ENCODE data around the gene RPS5. TPM values are rescaled to one million over a fixed set of nuclear protein-coding genes. Genes with fewer than 3 reads are reported as not detected.
"Not testable (repeated sequence)": the region's sequence is repeated elsewhere in the genome, so short reads cannot be mapped to it uniquely, and the experiment has no call there.

The RPS5 gene
- polyA plus RNA-seq, 4 donors, result 863 to 1,751 (median 1,458) TPM

GRCh38 chr19:58348080-58348479 lies 39.0 kb upstream of the RPS5 start:
- 15 to 26% (median 25%) methylated on average over 12 of the region's 12 CpGs for WGBS, 3 donors
- not testable (repeated sequence) for DNase-seq; H3K4me1 ChIP-seq (ENCODE audit: control insufficient read depth in 3 of 3, insufficient read depth in 2 of 3, low read depth in 1 of 3, low read length in 2 of 3); H3K27ac ChIP-seq (ENCODE audit: low read depth in 1 of 3, low read length in 2 of 3); H3K36me3 ChIP-seq (ENCODE audit: control insufficient read depth in 3 of 3, insufficient read depth in 2 of 3, low read depth in 1 of 3, low read length in 3 of 3); FAIRE-seq; H3K9me3 ChIP-seq (ENCODE audit: control insufficient read depth in 2 of 2, insufficient read depth in 1 of 2, low read depth in 1 of 2, low read length in 1 of 2)
- Histone ChIP-seq H3K27me3 (ENCODE audit: control insufficient read depth in 3 of 3, insufficient read depth in 3 of 3, low read length in 3 of 3) (peaks cover 0 to 78% (median 3%) of the 10 kb centered on the region in 3 donors), H3K4me3 (ENCODE audit: low read depth in 1 of 3, low read length in 3 of 3) (peak overlapping the region in 2 of 3 donors; percentile 23 to 31)

- FAIRE-seq (no peak), DNase-seq (no peak)
- Histone ChIP-seq H3K9me3 (ENCODE audit: control insufficient read depth in 2 of 2, insufficient read depth in 1 of 2, low read depth in 1 of 2, low read length in 1 of 2) (no peaks in the 10 kb centered on the region), H3K27me3 (ENCODE audit: control insufficient read depth in 3 of 3, insufficient read depth in 3 of 3, low read length in 3 of 3) (peaks cover 0 to 90% (median 3%) of the 10 kb centered on the region in 3 donors), H3K36me3 (ENCODE audit: control insufficient read depth in 3 of 3, insufficient read depth in 2 of 3, low read depth in 1 of 3, low read length in 3 of 3) (peaks cover 0 to 2% (median 0%) of the 10 kb centered on the region in 3 donors), H3K4me3 (ENCODE audit: low read depth in 1 of 3, low read length in 3 of 3) (no peak overlapping the region), H3K27ac (ENCODE audit: low read depth in 1 of 3, low read length in 2 of 3) (no peak overlapping the region), H3K4me1 (ENCODE audit: control insufficient read depth in 3 of 3, insufficient read depth in 2 of 3, low read depth in 1 of 3, low read length in 2 of 3) (no peaks in the 10 kb centered on the region)
- 35 to 47% (median 37%) methylated on average over 8 of the region's 8 CpGs for WGBS, 3 donors
Observed at GRCh38 chr19:58349590-58349989, 37.5 kb upstream of the RPS5 start.

GRCh38 chr19:58350001-58350861 lies 36.8 kb upstream of the RPS5 start:
- no peak for FAIRE-seq

GRCh38 chr19:58350871-58351557 lies 36.1 kb upstream of the RPS5 start:
- H3K9me3 ChIP-seq (ENCODE audit: control insufficient read depth in 2 of 2, insufficient read depth in 1 of 2, low read depth in 1 of 2, low read length in 1 of 2), result no peaks in the 10 kb centered on the region
- FAIRE-seq (no peak), DNase-seq (no peak)
- peaks cover 0 to under 1% (median 0%) of the 10 kb centered on the region in 3 donors for H3K4me1 ChIP-seq (ENCODE audit: control insufficient read depth in 3 of 3, insufficient read depth in 2 of 3, low read depth in 1 of 3, low read length in 2 of 3)
- H3K27ac ChIP-seq (ENCODE audit: low read depth in 1 of 3, low read length in 2 of 3), result no peak overlapping the region
- H3K36me3 ChIP-seq (ENCODE audit: control insufficient read depth in 3 of 3, insufficient read depth in 2 of 3, low read depth in 1 of 3, low read length in 3 of 3), result peaks cover 0 to 2% (median 0%) of the 10 kb centered on the region in 3 donors
- H3K27me3 ChIP-seq (ENCODE audit: control insufficient read depth in 3 of 3, insufficient read depth in 3 of 3, low read length in 3 of 3), result peaks cover 0 to 92% (median 3%) of the 10 kb centered on the region in 3 donors
- WGBS, 3 donors, result 64 to 83% (median 69%) methylated on average over 33 to 34 of the region's 34 CpGs
- H3K4me3 ChIP-seq (ENCODE audit: low read depth in 1 of 3, low read length in 3 of 3), result no peak overlapping the region

More at GRCh38 chr19:58350001-58350861, 36.8 kb upstream of the RPS5 start:
- H3K4me3 ChIP-seq (ENCODE audit: low read depth in 1 of 3, low read length in 3 of 3), result peak overlapping the region in 1 of 3 donors; percentile 14
- H3K9me3 ChIP-seq (ENCODE audit: control insufficient read depth in 2 of 2, insufficient read depth in 1 of 2, low read depth in 1 of 2, low read length in 1 of 2), result no peaks in the 10 kb centered on the region
- H3K27ac ChIP-seq (ENCODE audit: low read depth in 1 of 3, low read length in 2 of 3), result no peak overlapping the region
- peaks cover 0 to 92% (median 3%) of the 10 kb centered on the region in 3 donors for H3K27me3 ChIP-seq (ENCODE audit: control insufficient read depth in 3 of 3, insufficient read depth in 3 of 3, low read length in 3 of 3)
- 18 to 39% (median 19%) methylated on average over 48 to 84 of the region's 84 CpGs for WGBS, 3 donors
- no peaks in the 10 kb centered on the region for H3K4me1 ChIP-seq (ENCODE audit: control insufficient read depth in 3 of 3, insufficient read depth in 2 of 3, low read depth in 1 of 3, low read length in 2 of 3)
- H3K36me3 ChIP-seq (ENCODE audit: control insufficient read depth in 3 of 3, insufficient read depth in 2 of 3, low read depth in 1 of 3, low read length in 3 of 3), result peaks cover 0 to 2% (median 0%) of the 10 kb centered on the region in 3 donors
- peak in 1 of 2 donors; percentile 47 for DNase-seq

- Histone ChIP-seq H3K4me1 (ENCODE audit: control insufficient read depth in 3 of 3, insufficient read depth in 2 of 3, low read depth in 1 of 3, low read length in 2 of 3) (peaks cover 0 to 5% (median 0%) of the 10 kb centered on the region in 3 donors), H3K27ac (ENCODE audit: low read depth in 1 of 3, low read length in 2 of 3) (no peak overlapping the region), H3K36me3 (ENCODE audit: control insufficient read depth in 3 of 3, insufficient read depth in 2 of 3, low read depth in 1 of 3, low read length in 3 of 3) (peaks cover 0 to 2% (median 0%) of the 10 kb centered on the region in 3 donors), H3K27me3 (ENCODE audit: control insufficient read depth in 3 of 3, insufficient read depth in 3 of 3, low read length in 3 of 3) (peaks cover 0 to 92% (median 3%) of the 10 kb centered on the region in 3 donors), H3K9me3 (ENCODE audit: control insufficient read depth in 2 of 2, insufficient read depth in 1 of 2, low read depth in 1 of 2, low read length in 1 of 2) (no peaks in the 10 kb centered on the region), H3K4me3 (ENCODE audit: low read depth in 1 of 3, low read length in 3 of 3) (no peak overlapping the region)
- WGBS, 3 donors, result 78 to 88% (median 86%) methylated on average over 8 to 9 of the region's 9 CpGs
- FAIRE-seq (no peak), DNase-seq (no peak)
Observed at GRCh38 chr19:58351558-58351878, 35.6 kb upstream of the RPS5 start.

GRCh38 chr19:58351990-58352755 lies 34.9 kb upstream of the RPS5 start:
- Histone ChIP-seq H3K27ac (ENCODE audit: low read depth in 1 of 3, low read length in 2 of 3) (no peak overlapping the region), H3K27me3 (ENCODE audit: control insufficient read depth in 3 of 3, insufficient read depth in 3 of 3, low read length in 3 of 3) (peaks cover 0 to 92% (median 3%) of the 10 kb centered on the region in 3 donors), H3K4me3 (ENCODE audit: low read depth in 1 of 3, low read length in 3 of 3) (no peak overlapping the region), H3K36me3 (ENCODE audit: control insufficient read depth in 3 of 3, insufficient read depth in 2 of 3, low read depth in 1 of 3, low read length in 3 of 3) (peaks cover 0 to 2% (median 0%) of the 10 kb centered on the region in 3 donors), H3K9me3 (ENCODE audit: control insufficient read depth in 2 of 2, insufficient read depth in 1 of 2, low read depth in 1 of 2, low read length in 1 of 2) (no peaks in the 10 kb centered on the region), H3K4me1 (ENCODE audit: control insufficient read depth in 3 of 3, insufficient read depth in 2 of 3, low read depth in 1 of 3, low read length in 2 of 3) (peaks cover 0 to 11% (median 3%) of the 10 kb centered on the region in 3 donors)
- FAIRE-seq (no peak), DNase-seq (no peak)
- WGBS, 3 donors, result 86 to 87% (median 87%) methylated on average over 23 of the region's 23 CpGs

- Histone ChIP-seq H3K36me3 (ENCODE audit: control insufficient read depth in 3 of 3, insufficient read depth in 2 of 3, low read depth in 1 of 3, low read length in 3 of 3) (peaks cover 0 to 2% (median 0%) of the 10 kb centered on the region in 3 donors), H3K4me1 (ENCODE audit: control insufficient read depth in 3 of 3, insufficient read depth in 2 of 3, low read depth in 1 of 3, low read length in 2 of 3) (peaks cover 0 to 11% (median 4%) of the 10 kb centered on the region in 3 donors), H3K27ac (ENCODE audit: low read depth in 1 of 3, low read length in 2 of 3) (no peak within 1 kb of the TSS), H3K9me3 (ENCODE audit: control insufficient read depth in 2 of 2, insufficient read depth in 1 of 2, low read depth in 1 of 2, low read length in 1 of 2) (no peaks in the 10 kb centered on the region), H3K27me3 (ENCODE audit: control insufficient read depth in 3 of 3, insufficient read depth in 3 of 3, low read length in 3 of 3) (peaks cover 0 to 90% (median 3%) of the 10 kb centered on the region in 3 donors), H3K4me3 (ENCODE audit: low read depth in 1 of 3, low read length in 3 of 3) (no peak within 1 kb of the TSS)
- DNase-seq (no peak), FAIRE-seq (no peak)
- 70 to 82% (median 77%) methylated on average over 26 of the region's 26 CpGs for WGBS, 3 donors
Observed at GRCh38 chr19:58352760-58353671, 34.1 kb upstream of the RPS5 start, which contains the start of gene A1BG. A1BG (minus strand) TSS chr19:58353492; CDS start chr19:58353437, 55 bp downstream.
